Pancreas (tissue), 10 donors: Measurements from ENCODE around the gene KCNN4. TPM values are rescaled to one million over a fixed set of nuclear protein-coding genes. Genes with fewer than 3 reads are reported as not detected.

ENCODE experiments used
- ATAC-seq, 4 donors: fragments of 200-7000 bp; cut with Tn5 transposase; one replicate each; pipeline versions ENCODE4 v1.8.0 to v1.9.1; 2020; ENCODE audit warnings: mild to moderate bottlenecking in 4 of 4, moderate library complexity in 4 of 4
- DNase-seq, 6 donors: peaks; one replicate each; pipeline ENCODE4 v3.0.0-alpha.2; 2020
- FAIRE-seq: peaks from 2 replicates; lab custom pipeline; 2012; peaks lifted over from hg19 to GRCh38; lab: Jason Lieb, UNC
- H3K27ac ChIP-seq, 4 donors: fragments of 200-600 bp; sonication (generic); 1 replicate in 3 of 4; 2 replicates in 1 of 4; pipeline versions ENCODE4 v1.5.0 to v1.8.0; 2020
- H3K27me3 ChIP-seq, 4 donors: fragments of 200-600 bp; one replicate each; pipeline ENCODE4 v1.8.0; 2021
- H3K36me3 ChIP-seq, 3 donors: fragments of 200-600 bp; sonication (generic) in 1 of 3; one replicate each; pipeline versions ENCODE4 v1.5.0 to v1.8.0; 2020 to 2021
- H3K4me1 ChIP-seq, 3 donors: fragments of 200-600 bp; one replicate each; pipeline ENCODE4 v1.8.0; 2021
- H3K4me3 ChIP-seq, 4 donors: fragments of 200-600 bp; sonication (generic) in 2 of 4; one replicate each; pipeline versions ENCODE4 v1.5.0 to v1.8.0; 2020 to 2021
- H3K9me3 ChIP-seq, 4 donors: fragments of 200-600 bp; one replicate each; pipeline ENCODE4 v1.8.0; 2021
- CTCF ChIP-seq, 4 donors: fragments of 200-600 bp; sonication (generic) in 3 of 4; IDR thresholded peaks; one replicate each; pipeline versions ENCODE4 v1.5.0 to v1.8.0; 2021; ENCODE audit warnings: antibody characterized with exemption in 4 of 4
- WGBS, 2 donors: extraction: QIAGEN DNeasy Blood & Tissue Kit; methylation state at CpG; one replicate each; pipeline ENCODE4 v1.1.7; 2013; 5-methylcytosine and 5-hydroxymethylcytosine counted together
- intact Hi-C, 3 donors: fragments of 100-400 bp; cut with DNase I; formaldehyde crosslinking; loops; one replicate each; pipeline versions ENCODE4 v1.11.1 to v1.14.2; 2022
- polyA plus RNA-seq, 2 donors: library from polyadenylated mRNA; stranded (reverse); fragments of 200-250 nt; gene quantifications; one replicate each; pipeline ENCODE4 v1.2.3, GENCODE V29; 2013
- total RNA-seq, 6 donors: library from RNA; stranded (reverse); fragmentation: NEBNext Ultra II Directional in 4 of 6; extraction: Animal tissue kit (Norgen Biotek cat#: 25700) in 4 of 6; gene quantifications; one replicate each; pipeline versions ENCODE4 v1.2.1 to v1.2.4, GENCODE V29; 2021 to 2023
- donor health status: healthy with polysubstance abuse.
- donor health status: DM: no; HTN: no; CAD: no; lungs with moderate emphysema.
- donor health status: DM: no; HTN: no; CAD: no.
- donor health status: control.
- donor health status: control.
- donor health status: Bipolar disorder and iron deficiency.
- donor health status: DM: yes; HTN: yes; CAD: no.
- donor health status: DM: no; HTN: no; CAD: no.
- donor health status: DM: no; HTN: no; CAD: no.
- donor health status: DM: yes; HTN: yes; CAD: no.

KCNN4 gene
- total and polyA plus RNA-seq, 8 donors: 0.43 to 2.6 (median 1.2) TPM

- Histone ChIP-seq H3K27ac (no peak overlapping the region), H3K4me1 (peaks cover 0 to 5% (median 0%) of the 10 kb centered on the region in 3 donors), H3K36me3 (no peaks in the 10 kb centered on the region), H3K9me3 (no peaks in the 10 kb centered on the region), H3K4me3 (no peak overlapping the region), H3K27me3 (no peaks in the 10 kb centered on the region)
- TF ChIP-seq CTCF (IDR thresholded peaks at IDR 0.05): no peak
- DNase-seq (no peak), FAIRE-seq (no peak), ATAC-seq (peak in 2 of 4 donors; percentile 24 to 25)
- WGBS, 2 donors: 66 to 73% methylated on average over 14 to 16 of the region's 16 CpGs
- intact Hi-C loops: no loop called here
Observed at GRCh38 chr19:43779147-43779819, 1.5 kb downstream of the KCNN4 start.

DNA sequence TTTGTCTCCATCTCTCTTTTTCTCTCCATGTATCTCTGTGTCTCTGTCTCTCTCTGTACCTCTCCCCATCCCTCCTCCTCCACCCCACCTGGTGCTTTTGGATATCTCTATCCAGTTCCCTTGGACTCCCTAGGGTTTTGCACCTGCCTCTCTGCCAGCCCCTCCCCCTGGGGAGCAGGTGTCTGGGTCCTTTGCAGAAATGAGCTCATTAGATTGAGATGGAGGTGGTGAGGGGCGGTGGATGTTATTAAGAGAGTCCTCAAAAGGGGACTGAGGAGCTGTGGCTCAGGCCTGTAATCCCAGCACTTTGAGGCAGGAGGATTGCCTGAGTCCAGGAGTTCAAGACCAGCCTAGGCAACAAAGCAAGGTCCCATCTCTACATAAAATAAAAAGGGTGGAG lies 2.1 kb downstream of the KCNN4 start:
- FAIRE-seq: no peak
- Histone ChIP-seq H3K9me3 (no peaks in the 10 kb centered on the region), H3K27ac (no peak overlapping the region), H3K36me3 (no peaks in the 10 kb centered on the region), H3K4me3 (no peak overlapping the region), H3K27me3 (no peaks in the 10 kb centered on the region), H3K4me1 (peaks cover 0 to 7% (median 0%) of the 10 kb centered on the region in 3 donors)
- intact Hi-C loops: no loop called here
- no peak for TF ChIP-seq CTCF (IDR thresholded peaks at IDR 0.05)
- DNase-seq: no peak
- 84 to 92% methylated on average over 1 of the region's 1 CpG for WGBS, 2 donors
- ATAC-seq: no peak

GRCh38 chr19:43777163-43777695 lies 3.5 kb downstream of the KCNN4 start:
- peaks cover 0 to 7% (median 0%) of the 10 kb centered on the region in 3 donors for H3K4me1 ChIP-seq
- H3K27ac ChIP-seq: no peak overlapping the region

GRCh38 chr19:43776286-43776685 lies 4.5 kb downstream of the KCNN4 start:
- DNase-seq (no peak), FAIRE-seq (no peak), ATAC-seq (no peak)
- Histone ChIP-seq H3K4me1 (peaks cover 0 to 7% (median 0%) of the 10 kb centered on the region in 3 donors), H3K9me3 (no peaks in the 10 kb centered on the region), H3K36me3 (no peaks in the 10 kb centered on the region), H3K27ac (no peak overlapping the region), H3K27me3 (no peaks in the 10 kb centered on the region), H3K4me3 (no peak overlapping the region)
- 64 to 69% methylated on average over 11 of the region's 11 CpGs for WGBS, 2 donors
- no peak for TF ChIP-seq CTCF (IDR thresholded peaks at IDR 0.05)
- intact Hi-C loops: no loop called here

More at GRCh38 chr19:43777163-43777695, 3.5 kb downstream of the KCNN4 start:
- no peaks in the 10 kb centered on the region for H3K27me3 ChIP-seq
- WGBS, 2 donors: 19 to 24% methylated on average over 4 of the region's 4 CpGs
- no peak overlapping the region for H3K4me3 ChIP-seq
- ATAC-seq: peak in 1 of 4 donors; percentile 20
- no peaks in the 10 kb centered on the region for H3K36me3 ChIP-seq
- H3K9me3 ChIP-seq: no peaks in the 10 kb centered on the region
- no peak for TF ChIP-seq CTCF (IDR thresholded peaks at IDR 0.05)
- no peak for DNase-seq
- intact Hi-C loops: no loop called here
- FAIRE-seq: no peak
